Upper lobe of left lung (tissue), 4 donors: ENCODE data around the gene DNAH17.

ENCODE experiments used
- CTCF ChIP-seq, 6 experiments: fragments of 450-650 bp in 4 of 6; fragments of 200-600 bp in 2 of 6; sonication (generic) in 2 of 6; IDR thresholded peaks; one replicate each; pipeline ENCODE4 v1.5.1; 2016 to 2019; ENCODE audit warnings: antibody characterized with exemption in 6 of 6
- POLR2A ChIP-seq, 4 donors: fragments of 450-650 bp; IDR thresholded peaks; one replicate each; pipeline ENCODE4 v1.5.1; 2016 to 2017; ENCODE audit warnings: antibody characterized with exemption in 4 of 4, mild to moderate bottlenecking in 2 of 4

- TF ChIP-seq CTCF (IDR thresholded peaks at IDR 0.05) (no peak), POLR2A (IDR thresholded peaks at IDR 0.05) (no peak)
These were observed 141.7 kb downstream of the DNAH17 start for GRCh38 chr17:78435330-78436005.
